Tibial nerve (tissue), 4 donors: ENCODE measurements around the gene VDR. TPM values are rescaled to one million over a fixed set of nuclear protein-coding genes. Genes with fewer than 3 reads are reported as not detected.

Experiments used
- DNase-seq, 2 donors: peaks; one replicate each; pipeline ENCODE4 v3.0.0-alpha.2; 2019; ENCODE audit warnings: low spot score in 2 of 2
- H3K27ac ChIP-seq, 4 donors: fragments of 200-600 bp; sonication (generic) in 3 of 4; one replicate each; pipeline ENCODE4 v1.5.1; 2017 to 2019; ENCODE audit warnings: mild to moderate bottlenecking in 1 of 4
- H3K27me3 ChIP-seq, 2 donors: fragments of 200-600 bp; sonication (generic) in 1 of 2; one replicate each; pipeline versions ENCODE4 v1.5.1 to v1.6.0; 2017 to 2019
- H3K36me3 ChIP-seq, 3 donors: fragments of 200-600 bp; sonication (generic); one replicate each; pipeline ENCODE4 v1.5.1; 2018 to 2019
- H3K4me1 ChIP-seq, 4 donors: fragments of 200-600 bp; sonication (generic) in 3 of 4; one replicate each; pipeline ENCODE4 v1.5.1; 2017 to 2019
- H3K4me3 ChIP-seq, 4 donors: fragments of 200-600 bp; sonication (generic) in 3 of 4; one replicate each; pipeline ENCODE4 v1.5.1; 2017 to 2019; ENCODE audit warnings: mild to moderate bottlenecking in 1 of 4, moderate library complexity in 1 of 4
- H3K9me3 ChIP-seq, 4 donors: fragments of 200-600 bp; sonication (generic) in 3 of 4; one replicate each; pipeline ENCODE4 v1.5.1; 2017 to 2019
- CTCF ChIP-seq, 5 experiments: fragments of 200-600 bp in 3 of 5; fragments of 450-650 bp in 2 of 5; sonication (generic) in 3 of 5; IDR thresholded peaks; one replicate each; pipeline ENCODE4 v1.5.1; 2016 to 2019; ENCODE audit warnings: antibody characterized with exemption in 5 of 5, mild to moderate bottlenecking in 3 of 5, moderate library complexity in 2 of 5
- EP300 ChIP-seq, 2 donors: sonication (generic); formaldehyde crosslinking; IDR thresholded peaks; one replicate each; pipeline ENCODE4 v1.6.1; 2017; ENCODE audit warnings: antibody characterized with exemption in 2 of 2, mild to moderate bottlenecking in 1 of 2
- POLR2A ChIP-seq, 2 donors: fragments of 450-650 bp; IDR thresholded peaks; one replicate each; pipeline ENCODE4 v1.6.1; 2017; ENCODE audit warnings: antibody characterized with exemption in 2 of 2, mild to moderate bottlenecking in 2 of 2, moderate library complexity in 2 of 2
- WGBS, 2 donors: methylation state at CpG; one replicate each; pipeline ENCODE4 v1.1.5; 2018; 5-methylcytosine and 5-hydroxymethylcytosine counted together
- total RNA-seq, 4 donors: library from RNA; depleted of rRNA; stranded (reverse); fragments of >200 nt; gene quantifications; one replicate each; pipeline ENCODE4 v1.1.0, GENCODE V29; 2016

The VDR gene
- total RNA-seq, 4 donors from 2014 or later: 0.78 to 6.6 (median 1.1) TPM

- DNase-seq: no peak
- H3K4me3 ChIP-seq: no peak overlapping the region
- peaks cover 0 to under 1% (median under 1%) of the 10 kb centered on the region in 4 donors for H3K4me1 ChIP-seq
- no peak overlapping the region for H3K27ac ChIP-seq
- TF ChIP-seq POLR2A (IDR thresholded peaks at IDR 0.05): no peak
- TF ChIP-seq CTCF (IDR thresholded peaks at IDR 0.05): no peak
- TF ChIP-seq EP300 (IDR thresholded peaks at IDR 0.05): no peak
- 91 to 94% methylated on average over 14 of the region's 14 CpGs for WGBS, 2 donors
- no peaks in the 10 kb centered on the region for H3K27me3 ChIP-seq
- H3K9me3 ChIP-seq: no peaks in the 10 kb centered on the region
- H3K36me3 ChIP-seq: no peaks in the 10 kb centered on the region
Observed at GRCh38 chr12:47864646-47865235, 40.1 kb downstream of the VDR start.

GRCh38 chr12:47863985-47864384 lies 40.8 kb downstream of the VDR start:
- WGBS, 2 donors: 83 to 92% methylated on average over 6 of the region's 6 CpGs
- no peak for DNase-seq

GRCh38 chr12:47863467-47863866 lies 41.3 kb downstream of the VDR start:
- Histone ChIP-seq H3K4me1 (no peaks in the 10 kb centered on the region), H3K27me3 (no peaks in the 10 kb centered on the region), H3K4me3 (no peak overlapping the region), H3K36me3 (no peaks in the 10 kb centered on the region), H3K9me3 (no peaks in the 10 kb centered on the region), H3K27ac (no peak overlapping the region)
- 73 to 80% methylated on average over 7 of the region's 7 CpGs for WGBS, 2 donors
- TF ChIP-seq EP300 (IDR thresholded peaks at IDR 0.05) (no peak), CTCF (IDR thresholded peaks at IDR 0.05) (no peak), POLR2A (IDR thresholded peaks at IDR 0.05) (no peak)
- no peak for DNase-seq

More at GRCh38 chr12:47863985-47864384, 40.8 kb downstream of the VDR start:
- Histone ChIP-seq H3K4me3 (no peak overlapping the region), H3K36me3 (no peaks in the 10 kb centered on the region), H3K9me3 (no peaks in the 10 kb centered on the region), H3K27me3 (no peaks in the 10 kb centered on the region), H3K4me1 (no peaks in the 10 kb centered on the region), H3K27ac (no peak overlapping the region)
- TF ChIP-seq EP300 (IDR thresholded peaks at IDR 0.05): no peak
- TF ChIP-seq POLR2A (IDR thresholded peaks at IDR 0.05): no peak
- TF ChIP-seq CTCF (IDR thresholded peaks at IDR 0.05): no peak

GRCh38 chr12:47862881-47863280 lies 41.9 kb downstream of the VDR start:
- WGBS, 2 donors: 90 to 97% methylated on average over 5 to 7 of the region's 7 CpGs
- no peaks in the 10 kb centered on the region for H3K36me3 ChIP-seq
- H3K4me1 ChIP-seq: no peaks in the 10 kb centered on the region
- no peak for DNase-seq
- H3K27me3 ChIP-seq: no peaks in the 10 kb centered on the region
- H3K27ac ChIP-seq: no peak overlapping the region
- no peaks in the 10 kb centered on the region for H3K9me3 ChIP-seq
- H3K4me3 ChIP-seq: no peak overlapping the region
- TF ChIP-seq EP300 (IDR thresholded peaks at IDR 0.05): no peak
- no peak for TF ChIP-seq POLR2A (IDR thresholded peaks at IDR 0.05)
- TF ChIP-seq CTCF (IDR thresholded peaks at IDR 0.05): no peak

- 66 to 77% methylated on average over 5 of the region's 5 CpGs for WGBS, 2 donors
- no peak overlapping the region for H3K27ac ChIP-seq
Observed at GRCh38 chr12:47862167-47862750, 42.5 kb downstream of the VDR start.

More at GRCh38 chr12:47862167-47862750, 42.5 kb downstream of the VDR start:
- TF ChIP-seq POLR2A (IDR thresholded peaks at IDR 0.05) (no peak), CTCF (IDR thresholded peaks at IDR 0.05) (no peak), EP300 (IDR thresholded peaks at IDR 0.05) (no peak)
- Histone ChIP-seq H3K27me3 (no peaks in the 10 kb centered on the region), H3K4me3 (no peak overlapping the region), H3K4me1 (no peaks in the 10 kb centered on the region), H3K9me3 (no peaks in the 10 kb centered on the region), H3K36me3 (no peaks in the 10 kb centered on the region)
- no peak for DNase-seq
